GM10266 (cell line): Measurements from ENCODE around the gene DOCK4.
"Not testable (repeated sequence)": the region's sequence is repeated elsewhere in the genome, so short reads cannot be mapped to it uniquely, and the experiment has no call there.

Experiments used
- DNase-seq: peaks from one replicate; pipeline ENCODE4 v3.0.0; 2012; ENCODE audit errors: extremely low spot score
- CTCF ChIP-seq: IDR thresholded peaks from 2 replicates; pipeline ENCODE4 v1.5.1; 2012; ENCODE audit warnings: mild to moderate bottlenecking, low read depth; ENCODE audit not compliant: control insufficient read depth, insufficient read depth; ENCODE audit errors: missing control alignments

DOCK4 gene

GRCh38 chr7:112206238-112206990 lies at the start of gene DOCK4, which contains the start of gene ZNF277:
Gene DOCK4 (minus strand): TSS chr7:112206399. CDS start chr7:112206138, 261 bp downstream.
Gene ZNF277 (plus strand): TSS chr7:112206695. CDS start chr7:112206717, 22 bp downstream.
- DNase-seq: peak; percentile 94
- no peak for TF ChIP-seq CTCF

- TF ChIP-seq CTCF: no peak
- DNase-seq: no peak
Observed at GRCh38 chr7:112255388-112255720, 49.2 kb upstream of the DOCK4 start.

- no peak for DNase-seq
- TF ChIP-seq CTCF: no peak
Observed at GRCh38 chr7:112254709-112255387, 48.6 kb upstream of the DOCK4 start.

GRCh38 chr7:112254156-112254555 lies 48.0 kb upstream of the DOCK4 start:
- TF ChIP-seq CTCF: no peak
- no peak for DNase-seq

- no peak for DNase-seq
- TF ChIP-seq CTCF: no peak
Observed at GRCh38 chr7:112252691-112253090, 46.5 kb upstream of the DOCK4 start.

GRCh38 chr7:112252141-112252540 lies 45.9 kb upstream of the DOCK4 start:
- no peak for TF ChIP-seq CTCF
- no peak for DNase-seq

GRCh38 chr7:112249967-112250366 lies 43.8 kb upstream of the DOCK4 start:
- not testable (repeated sequence) for DNase-seq
